HUDEP-2 (cell line): ENCODE data around the gene RTP5.

ENCODE experiments used
- DNase-seq, 76 experiments: peaks; one replicate each; lab custom pipeline; 2025; ENCODE audit not compliant: unreplicated experiment in 76 of 76; lab: John Stamatoyannopoulos, UW

Gene RTP5

DNA sequence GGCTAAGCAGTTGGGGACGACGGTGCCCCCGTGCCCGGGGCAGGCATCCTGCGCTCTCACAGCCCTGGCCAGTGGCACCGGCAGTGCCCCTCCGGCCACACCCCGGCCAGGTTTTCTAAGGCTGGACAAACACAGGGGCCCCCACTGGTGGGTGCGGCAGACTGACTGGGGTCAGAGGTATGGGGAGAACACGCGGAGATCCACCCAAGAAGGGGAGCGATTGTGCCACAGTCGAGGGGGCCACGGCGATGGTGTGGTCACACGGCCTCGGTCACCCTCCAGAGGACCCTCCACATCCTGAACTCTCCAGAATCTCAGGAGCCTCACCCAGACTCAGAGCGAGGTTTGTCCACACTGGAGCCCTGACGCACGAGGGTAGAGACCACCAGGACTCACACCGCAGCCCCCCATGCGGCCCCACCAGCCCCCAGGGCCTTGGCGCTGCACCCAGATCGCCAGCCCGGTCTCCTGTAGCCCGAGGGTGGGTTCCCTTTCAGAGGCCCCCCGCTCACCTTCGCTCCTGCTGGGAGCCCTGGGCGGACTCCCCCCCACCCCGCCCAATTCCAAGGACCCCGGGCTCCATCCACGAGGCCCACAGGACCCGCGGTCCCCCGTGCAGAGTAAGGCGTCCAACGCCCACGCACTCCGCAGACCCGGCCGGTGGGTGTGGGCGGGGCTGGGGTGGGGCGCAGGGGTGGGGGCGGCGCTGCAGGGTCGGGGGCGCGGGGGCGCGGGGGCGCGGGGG, 26.0 kb upstream of the RTP5 start:
- DNase-seq, result no peak

DNA sequence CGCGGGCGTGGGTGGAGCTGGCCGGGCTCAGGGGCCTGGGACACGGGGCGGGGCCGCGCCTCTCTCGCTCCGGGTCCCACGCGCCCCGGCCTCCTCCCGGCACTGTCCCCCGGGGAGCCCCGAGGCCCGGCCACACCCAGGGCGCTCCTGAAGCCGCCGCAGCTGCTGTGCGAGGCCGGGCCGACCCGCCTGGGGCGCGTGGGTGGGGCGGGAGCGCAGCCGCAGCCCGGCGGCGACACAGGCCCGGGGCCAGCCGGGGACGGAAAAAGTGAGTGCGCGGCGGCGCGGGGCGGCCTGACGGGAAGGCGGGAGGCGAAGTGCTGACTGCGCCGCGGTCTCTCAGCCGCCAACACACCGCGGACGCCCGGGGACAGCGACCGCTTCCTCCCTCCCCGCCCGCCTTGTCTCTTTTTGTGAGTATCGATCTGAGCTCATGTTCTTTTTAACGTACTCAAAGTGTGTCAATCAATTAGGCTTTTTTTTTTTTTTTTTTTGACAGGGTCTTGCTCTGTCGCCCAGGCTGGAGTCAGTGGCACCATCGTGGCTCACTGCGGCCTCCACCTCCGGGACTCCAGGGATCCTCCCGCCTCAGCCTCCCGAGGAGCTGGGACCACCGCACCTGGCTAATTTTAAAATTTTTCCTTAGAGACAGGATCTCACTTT, 25.3 kb upstream of the RTP5 start:
- DNase-seq, result peak in 68 of 76 experiments; percentile 4 to 88 (median 61)

DNA sequence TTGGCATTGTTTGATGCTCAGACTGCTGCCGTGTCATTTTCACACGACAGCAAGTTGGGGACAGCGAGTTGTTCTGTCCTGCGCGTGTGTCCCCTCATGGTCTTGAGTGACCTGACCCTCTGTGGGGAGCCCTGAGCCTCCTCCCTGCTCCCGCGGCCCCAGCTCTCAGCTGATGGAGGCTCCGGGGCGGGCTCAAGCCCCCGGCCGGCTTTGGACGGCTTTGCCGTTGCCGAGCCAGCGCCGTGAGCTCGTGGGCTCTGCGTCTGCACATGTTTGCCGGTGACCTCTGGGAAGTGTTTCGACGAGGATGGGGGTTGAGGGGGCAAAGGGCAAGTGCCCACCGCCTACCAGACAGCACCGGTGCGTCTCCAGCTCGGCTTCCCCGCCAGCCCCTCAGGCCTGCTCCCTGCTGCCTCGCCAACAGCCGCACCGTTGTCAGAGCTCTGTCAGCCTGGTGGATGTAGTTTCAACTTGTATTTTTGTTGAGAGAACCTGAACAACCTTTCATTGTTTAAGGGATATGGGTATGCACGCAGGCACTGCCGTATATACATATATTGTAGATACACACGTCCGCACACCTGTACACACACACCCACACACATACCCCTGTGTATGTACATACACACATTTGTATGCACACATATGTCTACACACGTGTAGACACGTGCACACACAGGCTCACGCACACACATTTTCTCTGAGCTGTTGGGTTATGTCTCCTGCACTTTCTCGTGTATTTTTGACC, 24.5 kb upstream of the RTP5 start:
- no peak for DNase-seq

DNA sequence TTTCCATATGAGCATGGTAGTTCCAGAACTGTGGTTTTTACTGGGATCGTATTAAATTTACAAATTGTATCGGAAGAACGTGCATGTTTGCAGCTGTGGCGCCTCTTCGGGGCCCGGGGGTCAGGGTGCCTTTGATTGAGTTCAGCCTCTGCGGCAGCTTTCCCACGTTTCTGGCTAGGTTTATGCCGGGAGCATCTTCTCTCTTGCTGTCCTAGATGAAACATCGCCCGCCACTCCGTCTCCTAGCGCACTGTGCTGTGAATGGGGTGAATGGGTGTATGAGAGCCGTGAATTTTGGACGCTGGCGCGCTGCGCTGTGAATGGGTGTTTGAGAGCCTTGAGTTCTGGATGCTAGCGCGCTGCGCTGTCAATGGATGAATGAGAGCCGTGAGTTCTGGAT, 23.1 kb upstream of the RTP5 start:
- DNase-seq, result no peak

DNA sequence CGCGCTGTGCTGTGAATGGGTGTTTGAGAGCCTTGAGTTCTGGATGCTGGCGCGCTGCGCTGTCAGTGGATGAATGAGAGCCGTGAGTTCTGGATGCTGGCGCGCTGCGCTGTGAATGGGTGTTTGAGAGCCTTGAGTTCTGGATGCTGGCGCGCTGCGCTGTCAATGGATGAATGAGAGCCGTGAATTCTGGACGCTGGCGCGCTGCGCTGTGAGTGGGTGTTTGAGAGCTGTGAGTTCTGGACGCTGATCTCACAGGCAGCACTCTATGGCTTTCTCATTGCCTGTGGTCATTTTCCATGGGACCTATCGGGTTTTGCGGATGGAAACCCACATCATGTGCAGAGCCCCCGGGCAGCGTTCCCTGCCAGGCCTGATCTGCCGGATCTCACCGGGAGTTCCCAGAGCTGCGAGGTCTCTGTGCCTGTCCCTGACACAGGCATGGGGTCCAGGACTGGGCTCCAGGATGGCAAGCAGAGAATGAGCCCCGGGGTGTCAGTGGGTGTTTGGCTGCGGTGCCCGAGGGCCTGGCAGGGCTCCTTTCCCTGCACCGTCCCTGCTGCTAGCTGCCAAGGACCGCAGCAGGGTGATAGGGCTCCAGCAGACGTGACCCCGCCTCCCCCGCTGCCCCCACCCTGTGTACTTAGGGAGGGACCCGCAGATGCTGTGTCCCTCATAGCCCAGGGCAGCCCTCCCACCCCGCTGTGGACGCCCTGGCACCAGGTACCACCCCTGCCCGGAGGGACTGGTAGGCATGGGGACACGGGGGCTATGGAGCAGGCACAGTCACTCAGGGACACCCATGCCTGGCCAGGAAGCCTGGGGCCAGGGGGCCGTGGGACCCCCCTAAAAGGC, 20.5 kb upstream of the RTP5 start:
- DNase-seq, result no peak

DNA sequence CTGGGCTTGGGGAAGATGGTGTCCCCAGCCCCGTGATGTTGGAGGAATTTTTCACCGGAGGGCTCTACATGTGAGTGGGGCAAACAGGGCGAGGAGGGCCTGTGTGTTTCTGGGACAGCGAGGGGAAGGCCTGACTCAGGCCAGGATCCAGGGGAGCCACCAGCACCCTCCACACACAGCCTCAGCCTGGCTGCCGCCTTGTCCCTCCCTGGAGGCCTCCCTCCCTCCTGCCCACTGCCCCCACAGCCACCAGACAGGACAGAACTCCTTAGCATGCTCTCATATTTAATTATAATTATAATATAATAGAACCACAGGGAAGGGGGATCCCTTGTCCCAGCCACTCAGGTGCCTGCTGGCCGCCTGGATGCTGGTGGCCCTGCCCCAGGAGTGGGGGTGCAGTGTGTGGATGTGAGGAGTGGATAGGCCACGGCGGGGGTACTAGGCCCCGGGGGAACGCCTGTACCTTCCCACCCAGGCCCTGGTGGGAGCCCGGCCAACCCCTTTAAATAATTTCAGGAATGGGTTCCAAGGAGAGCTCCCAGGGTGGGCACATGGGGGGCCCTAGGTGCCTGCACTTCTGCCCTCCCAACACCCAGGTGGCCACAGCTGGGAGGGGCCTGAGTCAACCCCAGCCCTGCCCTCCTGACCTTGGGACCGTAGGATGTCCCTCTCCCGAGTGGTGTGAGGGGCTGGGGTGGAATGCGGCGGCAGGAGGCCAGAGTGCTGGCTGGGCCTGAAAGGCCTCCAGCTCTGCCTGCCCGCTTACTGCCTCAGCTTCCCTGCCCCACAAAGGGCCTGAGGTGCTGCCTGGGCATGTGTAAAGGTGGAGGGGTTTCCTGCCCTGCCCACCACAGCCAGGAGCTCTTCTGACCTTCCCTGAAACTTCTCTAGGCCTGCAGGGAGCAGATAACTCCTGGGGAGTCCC, 19.6 kb upstream of the RTP5 start:
- no peak for DNase-seq

DNA sequence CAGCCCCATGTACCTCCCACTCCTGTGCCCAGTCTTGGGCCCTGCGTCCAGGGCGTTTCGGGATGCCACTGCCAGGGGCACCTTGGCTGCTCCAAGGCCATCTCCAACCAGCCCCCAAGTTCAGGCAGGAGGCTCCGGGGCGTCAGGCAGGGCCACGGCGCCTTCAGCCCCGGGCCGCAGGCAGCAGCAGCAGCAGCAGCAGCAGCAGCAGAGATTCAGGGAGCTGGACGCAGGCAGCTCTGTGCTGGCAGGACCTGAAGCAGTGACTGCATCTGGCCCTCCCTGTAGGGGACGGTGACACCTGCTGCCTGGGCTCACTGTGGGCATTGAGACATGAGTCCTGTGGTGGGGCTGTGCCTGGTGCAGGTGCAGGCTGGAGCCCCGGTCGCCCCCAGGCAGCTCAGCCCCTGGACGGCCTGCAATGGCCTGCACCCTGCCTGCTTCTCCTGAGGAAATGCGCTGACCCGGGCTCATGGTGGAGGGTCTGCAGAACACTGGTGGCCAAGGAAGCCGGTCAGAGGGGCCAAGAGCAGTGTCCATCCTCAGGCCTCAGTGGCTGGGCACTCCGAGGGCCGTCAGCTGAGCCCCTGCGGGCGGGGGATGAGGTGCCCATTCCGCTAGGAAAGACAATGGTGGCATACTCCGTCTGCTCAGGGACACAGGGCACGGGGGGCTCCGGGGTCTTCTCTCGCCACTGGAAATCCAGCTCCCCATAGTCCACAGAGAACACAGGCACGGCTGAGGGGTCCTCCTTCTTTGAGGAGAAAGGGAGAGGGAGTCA, 18.8 kb upstream of the RTP5 start:
- DNase-seq, result no peak

DNA sequence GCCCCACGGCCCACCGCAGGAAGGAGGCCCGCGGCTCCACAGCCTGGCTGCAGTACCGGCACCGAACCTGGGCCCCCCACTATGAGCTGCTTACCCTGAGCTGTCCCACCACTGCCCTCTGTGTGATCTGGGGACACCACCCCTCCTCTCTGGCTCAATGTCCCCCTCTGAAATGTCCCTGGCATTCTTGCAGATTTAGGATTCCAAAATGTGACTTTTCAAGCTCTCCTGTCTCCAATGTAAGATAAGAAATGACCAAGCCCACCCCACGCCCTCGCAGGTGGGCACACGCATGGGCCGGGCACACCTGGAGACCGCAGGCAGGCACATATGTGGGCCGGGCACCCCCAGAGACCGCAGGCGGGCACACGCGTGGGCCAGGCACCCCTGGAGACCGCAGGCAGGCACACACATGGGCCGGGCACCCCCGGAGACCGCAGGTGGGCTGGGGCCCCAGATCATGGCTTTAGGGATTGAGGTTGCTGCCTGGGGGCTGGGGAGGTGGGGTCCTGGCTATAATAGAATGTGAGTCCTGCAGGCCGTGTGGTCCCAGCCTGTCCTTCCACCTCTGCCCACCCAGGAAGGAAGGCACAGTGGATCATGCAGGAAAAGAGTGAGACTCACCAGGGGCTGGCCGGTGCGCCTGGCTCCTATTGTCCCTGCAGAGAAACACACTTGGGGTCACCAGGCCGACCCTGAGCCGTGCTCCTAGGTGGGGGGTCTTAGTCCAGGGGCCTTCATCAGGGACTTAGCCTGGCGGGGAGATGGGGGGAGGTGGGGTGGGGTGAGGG, 18.0 kb upstream of the RTP5 start:
- no peak for DNase-seq

DNA sequence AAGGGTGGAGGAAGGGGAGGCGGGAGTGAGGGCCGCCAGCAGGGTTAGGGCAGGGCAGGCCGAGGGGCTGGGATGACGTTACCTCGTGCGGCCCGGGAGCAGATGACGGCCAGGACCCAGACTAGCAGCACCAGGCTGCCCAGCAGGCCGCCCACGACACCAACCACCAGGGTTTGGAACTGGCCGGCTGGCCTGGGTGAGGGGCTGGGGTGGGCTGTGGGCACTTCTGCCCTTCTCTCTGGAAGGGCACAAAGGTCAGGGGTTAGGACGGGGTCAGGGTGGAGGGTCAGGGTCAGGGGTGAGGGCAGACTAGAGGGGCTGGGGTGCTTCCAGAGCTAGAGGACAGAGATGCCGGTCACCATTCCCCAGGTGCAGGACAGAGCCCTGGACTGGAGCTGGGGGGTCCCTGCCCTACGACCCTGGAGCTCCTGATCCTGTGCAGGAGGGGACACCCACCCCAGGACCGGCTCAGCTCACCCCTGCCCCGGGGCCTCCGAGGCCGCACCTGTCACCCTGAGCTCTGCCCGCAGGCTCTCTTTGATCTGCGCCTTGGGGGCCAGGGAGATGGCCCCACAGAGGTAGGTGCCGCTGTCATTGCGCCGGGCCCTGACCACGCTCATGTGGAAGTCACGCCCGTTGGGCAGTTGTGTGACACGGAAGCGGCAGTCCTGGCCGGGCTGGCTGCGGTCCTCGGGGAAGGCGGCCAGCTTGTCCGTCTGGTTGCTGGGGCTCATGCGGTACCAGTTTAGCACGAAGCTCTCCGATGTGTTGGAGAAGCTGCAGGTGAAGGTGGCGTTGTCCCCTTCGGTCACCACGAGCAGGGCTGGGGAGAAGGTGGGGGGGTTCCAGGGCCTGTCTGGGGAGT, 17.2 kb upstream of the RTP5 start:
- no peak for DNase-seq

DNA sequence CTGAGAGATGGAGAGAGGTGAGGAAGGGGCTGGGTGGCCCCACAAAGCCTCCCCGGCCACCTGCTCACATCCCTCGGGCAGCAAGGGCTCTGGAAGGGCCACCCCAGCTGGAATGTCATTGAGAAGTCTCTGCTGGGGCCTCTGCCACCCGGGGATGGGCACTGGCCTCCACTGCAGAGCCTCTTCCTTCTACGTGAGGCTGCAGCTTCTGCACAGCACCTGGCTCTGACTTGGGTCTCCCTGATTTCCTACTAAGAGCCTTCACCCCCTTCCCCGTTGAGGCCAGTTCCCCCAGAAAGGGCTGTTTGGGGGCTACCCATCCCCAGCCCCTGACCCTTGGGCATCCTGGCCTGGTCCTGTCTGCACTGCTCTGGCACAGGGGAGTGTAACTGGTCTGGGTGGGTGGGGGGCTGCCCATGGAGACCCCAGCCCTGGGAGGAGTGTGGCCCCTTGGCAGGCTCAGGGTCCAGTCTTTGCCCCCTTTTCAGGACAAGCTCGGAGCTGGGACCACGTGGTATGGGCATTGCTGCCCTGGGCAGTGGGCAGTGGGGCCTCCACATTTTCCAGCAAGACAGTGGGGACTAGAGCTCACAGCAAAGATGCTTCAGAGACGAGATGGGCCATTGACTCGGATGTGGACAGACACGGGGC, 16.4 kb upstream of the RTP5 start:
- no peak for DNase-seq

DNA sequence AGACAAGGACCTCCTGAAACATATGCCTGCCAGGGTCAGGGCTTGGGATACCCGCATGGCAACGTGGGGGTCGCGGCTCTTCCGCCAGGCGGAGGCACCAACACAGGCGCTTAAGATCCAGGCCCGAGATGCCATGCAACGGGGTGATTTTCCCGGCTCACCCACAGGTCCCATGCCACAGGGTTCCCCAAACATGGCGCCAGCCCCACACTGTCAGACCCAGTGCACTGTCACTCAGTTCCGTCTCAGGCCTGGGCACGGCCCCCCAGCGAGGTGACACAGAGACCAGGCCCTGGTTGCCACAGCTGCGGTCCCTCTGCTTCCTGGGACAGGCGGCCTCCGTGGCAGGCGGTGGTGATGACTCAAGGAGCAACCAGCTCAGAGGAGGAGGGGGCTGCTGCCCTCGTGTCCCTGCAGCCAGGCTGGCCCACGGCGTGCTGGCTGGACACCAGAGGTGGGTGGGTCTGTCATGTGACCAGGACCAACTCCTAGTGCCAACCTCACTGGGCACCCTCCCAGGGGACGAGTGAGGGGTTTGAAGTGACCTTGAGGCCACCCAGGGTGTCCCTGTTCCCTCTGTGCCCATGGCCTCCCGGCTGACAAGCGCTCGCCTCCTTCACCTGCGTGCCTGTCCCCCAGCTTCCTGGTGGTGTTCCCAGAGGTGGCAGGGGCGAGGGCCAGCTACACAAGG, 15.7 kb upstream of the RTP5 start:
- no peak for DNase-seq

DNA sequence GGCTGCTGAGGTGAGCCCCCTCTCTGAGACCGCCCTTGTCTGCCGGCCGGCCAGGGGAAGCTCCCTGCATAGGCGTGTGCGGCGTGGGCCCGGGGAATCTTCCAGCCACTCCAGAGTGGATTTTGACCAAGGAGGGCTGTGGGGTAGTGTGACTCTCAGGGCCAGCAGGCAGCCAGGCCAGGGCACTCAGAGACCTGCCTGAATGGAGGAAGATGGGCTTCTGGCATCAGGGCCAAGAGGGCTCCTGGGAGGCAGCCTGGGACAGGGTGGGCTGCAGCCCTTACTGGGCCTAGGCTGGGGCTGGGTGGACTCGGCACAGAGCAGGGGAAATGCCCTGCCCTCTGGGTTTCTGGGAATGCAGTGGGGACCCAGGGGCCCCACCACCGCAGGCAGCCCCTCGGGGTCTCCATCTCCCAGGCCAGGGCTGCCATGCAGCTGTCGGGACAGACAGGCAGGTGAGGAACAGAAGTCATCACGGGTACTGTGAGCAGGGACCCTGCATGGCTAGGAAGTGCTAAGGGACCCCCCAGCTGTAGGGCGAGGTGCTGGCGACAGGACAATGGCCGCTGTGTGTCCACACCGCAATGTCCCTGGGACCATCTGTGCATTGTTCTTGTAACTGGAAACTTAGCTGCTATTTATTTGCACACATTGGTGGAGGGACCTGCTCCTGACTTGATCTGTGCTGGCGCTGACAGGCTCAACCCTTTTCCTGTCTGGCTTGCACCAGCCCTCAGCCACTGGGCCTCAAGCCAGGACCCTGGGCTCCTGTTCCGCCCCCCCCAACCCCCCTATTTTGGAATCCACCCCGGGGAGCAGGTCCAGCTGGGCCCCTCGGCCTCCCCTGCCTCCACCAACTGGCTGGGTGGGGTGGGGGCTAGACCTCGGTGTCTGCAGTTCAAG, 14.9 kb upstream of the RTP5 start:
- DNase-seq, result no peak

DNA sequence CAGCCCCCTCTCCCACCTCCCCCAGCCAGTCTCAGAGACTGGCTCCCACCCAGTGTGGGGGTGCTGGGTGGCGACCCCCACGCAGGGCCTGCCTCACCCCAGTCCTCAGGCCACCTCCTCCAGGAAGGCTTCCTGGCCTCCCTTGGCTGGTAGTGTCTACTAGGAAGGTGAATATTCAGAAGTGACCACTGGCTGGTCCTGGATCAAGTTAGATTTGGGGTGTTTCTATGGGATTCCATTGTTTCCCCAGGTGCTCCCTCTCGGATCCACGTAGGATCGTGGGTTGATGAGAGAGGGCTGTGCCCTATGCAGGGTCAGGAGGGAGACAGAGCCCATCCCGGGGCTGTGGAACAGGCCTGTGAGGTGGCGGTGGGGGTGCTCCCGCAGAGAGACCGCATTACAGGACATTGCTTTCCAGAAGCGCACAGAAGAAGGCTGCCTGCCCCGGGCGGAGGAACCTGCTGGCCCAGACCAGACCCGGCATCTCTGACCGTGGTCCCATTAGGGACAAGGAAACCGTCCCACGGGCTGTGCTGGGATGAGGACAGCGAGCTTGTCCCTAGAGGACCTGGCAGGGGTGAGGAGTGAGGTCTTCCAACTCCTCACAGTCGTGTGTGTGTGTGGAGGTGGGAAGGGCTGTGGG, 14.2 kb upstream of the RTP5 start:
- DNase-seq, result no peak

DNA sequence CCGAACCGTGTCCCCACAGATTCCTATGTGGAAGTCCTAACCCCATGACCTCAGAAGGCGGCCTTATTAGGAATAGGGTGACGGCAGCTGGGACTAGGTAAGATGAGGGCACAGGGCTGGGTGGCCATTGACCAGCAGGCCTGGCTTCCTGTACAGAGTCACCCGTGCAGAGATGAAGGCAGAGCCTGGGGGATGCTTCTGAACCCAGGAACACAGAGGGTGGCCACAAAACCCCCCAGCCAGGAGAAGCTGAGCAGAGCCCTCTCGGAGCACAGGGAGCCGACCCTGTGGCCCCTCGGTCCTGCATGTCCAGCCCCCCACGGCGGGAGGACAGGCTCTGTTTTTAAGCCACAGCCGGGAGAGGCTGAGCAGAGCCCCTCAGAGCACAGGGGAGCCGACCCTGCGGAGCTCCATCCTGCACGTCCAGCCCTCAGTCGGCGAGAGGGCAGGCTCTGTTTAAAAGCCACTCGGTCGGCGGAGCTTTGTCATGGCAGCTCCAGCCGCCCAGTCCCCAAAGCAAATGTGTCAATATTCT, 13.6 kb upstream of the RTP5 start:
- no peak for DNase-seq
